ENCODE data around the gene DPP4. TPM values are rescaled to one million over a fixed set of nuclear protein-coding genes. Genes with fewer than 3 reads are reported as not detected.

DPP4 gene
- total and polyA plus RNA-seq, 2 experiments from 2014 or later: 149 to 218 TPM

DNA sequence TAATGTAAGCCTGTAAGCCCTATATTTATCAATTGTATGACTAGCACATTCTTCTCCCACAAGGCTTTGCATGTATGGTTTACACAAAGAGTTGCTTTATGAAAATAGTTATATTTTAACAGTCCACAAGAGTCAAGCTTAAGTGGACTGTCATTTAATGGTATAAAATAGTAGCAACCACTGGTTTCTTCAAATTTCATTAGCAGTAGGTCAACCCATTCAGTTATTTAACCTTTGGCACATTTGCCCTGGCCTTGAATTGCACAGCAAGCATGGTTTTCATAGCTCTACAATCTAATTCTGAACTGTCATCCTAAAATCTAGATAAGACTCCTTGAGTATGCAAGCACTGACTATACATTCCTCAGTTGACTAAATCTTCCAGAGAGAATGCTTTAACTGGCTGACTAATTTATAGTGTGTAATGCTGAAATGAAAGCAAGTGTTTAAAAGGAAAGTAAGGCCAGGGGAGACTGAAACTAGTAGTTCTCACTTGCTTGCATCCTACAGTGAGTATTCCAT is 1.8 kb downstream of the DPP4 start:
- peak overlapping the region; percentile 33 for H3K4me3 ChIP-seq

DNA sequence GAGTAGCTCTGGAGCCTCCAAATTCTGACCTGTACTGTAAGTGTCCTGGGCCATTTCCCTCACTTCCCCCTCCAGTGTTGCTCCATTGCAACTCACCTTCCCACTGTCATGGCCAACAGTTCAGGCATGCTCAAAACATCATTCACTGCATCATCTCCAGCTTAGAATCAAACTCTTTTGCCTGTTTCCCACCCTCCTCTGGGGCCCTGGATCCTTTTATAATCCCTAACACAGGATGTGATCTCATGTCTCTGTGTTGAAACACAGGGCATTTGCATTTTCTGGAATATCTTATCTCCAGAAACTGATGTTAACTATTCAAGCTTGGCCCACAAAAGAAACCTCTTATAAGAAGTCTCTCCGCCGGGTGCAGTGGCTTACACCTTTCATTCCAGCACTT is 3.0 kb downstream of the DPP4 start:
- peak overlapping the region; percentile 91 for H3K4me2 ChIP-seq
- no peaks in the 10 kb centered on the region for H3K9me2 ChIP-seq (replicated peaks; ENCODE audit: insufficient read depth)
- no peak overlapping the region for H3K4me3 ChIP-seq
- H4K20me1 ChIP-seq (ENCODE audit: insufficient read depth, poor library complexity, severe bottlenecking): no peaks in the 10 kb centered on the region
- H3K27me3 ChIP-seq: no peaks in the 10 kb centered on the region
- no peaks in the 10 kb centered on the region for H3K9me3 ChIP-seq (ENCODE audit: low read depth)
- no peaks in the 10 kb centered on the region for H3K36me3 ChIP-seq (replicated peaks; ENCODE audit: insufficient read depth, low read depth)
- H3K4me1 ChIP-seq (ENCODE audit: insufficient read depth): peaks cover 81% of the 10 kb centered on the region
- peak overlapping the region; percentile 85 for H3K27ac ChIP-seq
- DNase-seq (ENCODE audit: low spot score): no peak
- WGBS (ENCODE audit: low lambda C conversion rate, missing lambda C conversion rate): 57% methylated on average over 2 of the region's 2 CpGs
- peaks cover 55% of the 10 kb centered on the region for H3K79me2 ChIP-seq
- no peak overlapping the region for H2AFZ ChIP-seq
- TF ChIP-seq EZH2phosphoT487 (IDR thresholded peaks at IDR 0.05; ENCODE audit: low read depth, severe bottlenecking, unreplicated experiment) (no peak), EZH2 (IDR thresholded peaks at IDR 0.05; ENCODE audit: borderline replicate concordance) (no peak)
- TF ChIP-seq, protein P1, sequence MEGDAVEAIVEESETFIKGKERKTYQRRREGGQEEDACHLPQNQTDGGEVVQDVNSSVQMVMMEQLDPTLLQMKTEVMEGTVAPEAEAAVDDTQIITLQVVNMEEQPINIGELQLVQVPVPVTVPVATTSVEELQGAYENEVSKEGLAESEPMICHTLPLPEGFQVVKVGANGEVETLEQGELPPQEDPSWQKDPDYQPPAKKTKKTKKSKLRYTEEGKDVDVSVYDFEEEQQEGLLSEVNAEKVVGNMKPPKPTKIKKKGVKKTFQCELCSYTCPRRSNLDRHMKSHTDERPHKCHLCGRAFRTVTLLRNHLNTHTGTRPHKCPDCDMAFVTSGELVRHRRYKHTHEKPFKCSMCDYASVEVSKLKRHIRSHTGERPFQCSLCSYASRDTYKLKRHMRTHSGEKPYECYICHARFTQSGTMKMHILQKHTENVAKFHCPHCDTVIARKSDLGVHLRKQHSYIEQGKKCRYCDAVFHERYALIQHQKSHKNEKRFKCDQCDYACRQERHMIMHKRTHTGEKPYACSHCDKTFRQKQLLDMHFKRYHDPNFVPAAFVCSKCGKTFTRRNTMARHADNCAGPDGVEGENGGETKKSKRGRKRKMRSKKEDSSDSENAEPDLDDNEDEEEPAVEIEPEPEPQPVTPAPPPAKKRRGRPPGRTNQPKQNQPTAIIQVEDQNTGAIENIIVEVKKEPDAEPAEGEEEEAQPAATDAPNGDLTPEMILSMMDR (IDR thresholded peaks at IDR 0.05; ENCODE audit: poor library complexity): no peak

More for the DNA sequence above, 1.8 kb downstream of the DPP4 start:
- no peak for DNase-seq (ENCODE audit: low spot score)
- H4K20me1 ChIP-seq (ENCODE audit: insufficient read depth, poor library complexity, severe bottlenecking): no peaks in the 10 kb centered on the region
- H3K9me3 ChIP-seq (ENCODE audit: low read depth): no peaks in the 10 kb centered on the region
- no peaks in the 10 kb centered on the region for H3K36me3 ChIP-seq (replicated peaks; ENCODE audit: insufficient read depth, low read depth)
- no peaks in the 10 kb centered on the region for H3K9me2 ChIP-seq (replicated peaks; ENCODE audit: insufficient read depth)
- TF ChIP-seq, protein P1 (IDR thresholded peaks at IDR 0.05; ENCODE audit: poor library complexity): no peak
- no peak for TF ChIP-seq EZH2 (IDR thresholded peaks at IDR 0.05; ENCODE audit: borderline replicate concordance)
- no peak for TF ChIP-seq EZH2phosphoT487 (IDR thresholded peaks at IDR 0.05; ENCODE audit: low read depth, severe bottlenecking, unreplicated experiment)
- H3K79me2 ChIP-seq: peaks cover 45% of the 10 kb centered on the region
- peak overlapping the region; percentile 91 for H3K4me2 ChIP-seq
- peak overlapping the region; percentile 85 for H3K27ac ChIP-seq
- H2AFZ ChIP-seq: no peak overlapping the region
- H3K4me1 ChIP-seq (ENCODE audit: insufficient read depth): peaks cover 69% of the 10 kb centered on the region
- no peaks in the 10 kb centered on the region for H3K27me3 ChIP-seq

DNA sequence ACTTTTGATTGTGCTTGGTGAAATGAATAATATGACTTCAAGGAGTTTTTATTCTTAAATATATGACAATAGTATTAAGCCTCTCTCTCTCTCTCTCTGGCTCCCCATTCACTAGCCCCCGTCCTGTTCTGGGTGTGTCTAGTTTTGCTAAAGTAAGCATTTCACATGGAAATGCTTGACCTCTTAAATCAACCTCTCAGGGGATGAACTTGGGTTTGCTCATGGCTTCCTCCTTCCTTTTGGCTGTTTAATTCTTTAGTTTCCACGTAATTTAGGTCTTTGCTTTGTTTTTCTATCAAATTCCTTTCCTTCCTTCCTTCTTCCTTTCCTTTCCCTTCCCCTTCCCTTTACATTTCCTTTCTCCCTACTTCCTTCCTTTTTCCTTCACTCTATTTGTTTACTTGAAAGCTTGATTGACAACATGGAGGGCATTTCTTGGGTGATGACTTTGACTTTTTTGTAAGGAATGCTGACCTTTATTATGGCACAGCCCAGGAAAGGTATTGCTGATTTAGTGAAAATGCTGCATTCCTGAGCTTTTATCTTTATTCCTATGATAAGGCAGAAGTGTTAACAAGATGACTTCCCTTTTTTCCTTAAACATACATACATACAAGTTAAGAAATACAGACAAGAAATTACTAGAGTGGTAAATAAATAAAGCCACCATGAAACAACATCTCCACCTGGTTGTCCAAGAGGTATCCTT is 3.6 kb downstream of the DPP4 start:
- WGBS (ENCODE audit: low lambda C conversion rate, missing lambda C conversion rate): 46% methylated on average over 2 of the region's 2 CpGs
- Histone ChIP-seq H4K20me1 (ENCODE audit: insufficient read depth, poor library complexity, severe bottlenecking) (no peaks in the 10 kb centered on the region), H3K27ac (peak overlapping the region; percentile 85), H3K9me3 (ENCODE audit: low read depth) (no peaks in the 10 kb centered on the region), H3K9me2 (replicated peaks; ENCODE audit: insufficient read depth) (no peaks in the 10 kb centered on the region), H3K27me3 (no peaks in the 10 kb centered on the region), H3K36me3 (replicated peaks; ENCODE audit: insufficient read depth, low read depth) (no peaks in the 10 kb centered on the region), H3K4me2 (peak overlapping the region; percentile 91), H3K4me1 (ENCODE audit: insufficient read depth) (peaks cover 75% of the 10 kb centered on the region), H3K4me3 (no peak overlapping the region), H3K79me2 (peaks cover 56% of the 10 kb centered on the region), H2AFZ (no peak overlapping the region)
- TF ChIP-seq, protein P1 (IDR thresholded peaks at IDR 0.05; ENCODE audit: poor library complexity): no peak
- TF ChIP-seq EZH2phosphoT487 (IDR thresholded peaks at IDR 0.05; ENCODE audit: low read depth, severe bottlenecking, unreplicated experiment) (no peak), EZH2 (IDR thresholded peaks at IDR 0.05; ENCODE audit: borderline replicate concordance) (no peak)
- DNase-seq (ENCODE audit: low spot score): no peak
